Measurements from ENCODE around the gene BTAF1.
"Not testable (repeated sequence)": the region's sequence is repeated elsewhere in the genome, so short reads cannot be mapped to it uniquely, and the experiment has no call there.

The BTAF1 gene

GRCh38 chr10:91978585-91978984 is 55.0 kb downstream of the BTAF1 start:
- no peak for DNase-seq (ENCODE audit: low spot score)

GRCh38 chr10:91980319-91980718 is 56.7 kb downstream of the BTAF1 start:
- DNase-seq (ENCODE audit: low spot score): no peak

GRCh38 chr10:91983416-91983815 is 59.8 kb downstream of the BTAF1 start:
- DNase-seq (ENCODE audit: low spot score): no peak

GRCh38 chr10:91987397-91988037 is 63.9 kb downstream of the BTAF1 start:
- no peak for DNase-seq (ENCODE audit: low spot score)

- no peak for DNase-seq (ENCODE audit: low spot score)
Observed at GRCh38 chr10:91992031-91992430, 68.5 kb downstream of the BTAF1 start.

GRCh38 chr10:91996266-91996665 is 72.7 kb downstream of the BTAF1 start:
- no peak for DNase-seq (ENCODE audit: low spot score)

- no peak for DNase-seq (ENCODE audit: low spot score)
Observed at GRCh38 chr10:92001581-92001980, 78.0 kb downstream of the BTAF1 start.

GRCh38 chr10:92001995-92002394 is 78.4 kb downstream of the BTAF1 start:
- DNase-seq (ENCODE audit: low spot score): no peak

GRCh38 chr10:92003258-92003657 is 79.7 kb downstream of the BTAF1 start:
- DNase-seq (ENCODE audit: low spot score): no peak

- DNase-seq (ENCODE audit: low spot score): no peak
Observed at GRCh38 chr10:92005978-92006377, 82.4 kb downstream of the BTAF1 start.

- no peak for DNase-seq (ENCODE audit: low spot score)
Observed at GRCh38 chr10:92009445-92009844, 85.9 kb downstream of the BTAF1 start.

GRCh38 chr10:92010047-92010735 is 86.6 kb downstream of the BTAF1 start:
- no peak for DNase-seq (ENCODE audit: low spot score)

GRCh38 chr10:92011560-92012214 is 88.1 kb downstream of the BTAF1 start:
- DNase-seq (ENCODE audit: low spot score): peak; percentile 68

- no peak for DNase-seq (ENCODE audit: low spot score)
Observed at GRCh38 chr10:92014620-92015019, 91.0 kb downstream of the BTAF1 start.

GRCh38 chr10:92024700-92025099 is 101.1 kb downstream of the BTAF1 start:
- no peak for DNase-seq (ENCODE audit: low spot score)

GRCh38 chr10:92025340-92025739 is 101.8 kb downstream of the BTAF1 start:
- DNase-seq (ENCODE audit: low spot score): not testable (repeated sequence)

- DNase-seq (ENCODE audit: low spot score): no peak
Observed at GRCh38 chr10:92027141-92027540, 103.6 kb downstream of the BTAF1 start.

- no peak for DNase-seq (ENCODE audit: low spot score)
Observed at GRCh38 chr10:92031580-92031979, 108.0 kb downstream of the BTAF1 start.

GRCh38 chr10:92033070-92033469 is 109.5 kb downstream of the BTAF1 start:
- not testable (repeated sequence) for DNase-seq (ENCODE audit: low spot score)

- no peak for DNase-seq (ENCODE audit: low spot score)
Observed at GRCh38 chr10:92038949-92039348, 115.4 kb downstream of the BTAF1 start.

GRCh38 chr10:92042541-92042940 is 119.0 kb downstream of the BTAF1 start:
- DNase-seq (ENCODE audit: low spot score): no peak

- no peak for DNase-seq (ENCODE audit: low spot score)
Observed at GRCh38 chr10:92045641-92046106, 122.1 kb downstream of the BTAF1 start.

- DNase-seq (ENCODE audit: low spot score): no peak
Observed at GRCh38 chr10:92047215-92047614, 123.6 kb downstream of the BTAF1 start.
